ENCODE measurements around the gene CLIC5.

DNA sequence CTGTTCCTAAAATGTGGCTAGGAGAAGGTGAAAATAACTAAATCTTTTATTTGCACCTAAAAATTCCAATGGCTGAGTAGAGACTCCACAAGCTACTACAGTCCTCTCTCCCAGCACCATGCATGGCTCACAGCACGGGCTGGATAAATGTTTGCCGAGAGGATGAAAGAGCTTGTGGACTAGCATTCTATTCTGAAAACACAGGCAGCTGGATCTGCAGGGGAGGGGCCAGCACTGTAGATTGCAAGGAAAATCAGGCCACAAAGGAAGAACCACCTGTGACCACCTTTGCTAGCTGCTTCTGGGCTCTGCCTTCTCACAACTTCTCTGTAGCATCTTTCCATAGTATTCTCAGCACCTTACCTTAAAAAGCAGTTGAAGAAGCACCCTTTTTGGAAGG, 46.6 kb downstream of the CLIC5 start:
- TF ChIP-seq, protein P1, sequence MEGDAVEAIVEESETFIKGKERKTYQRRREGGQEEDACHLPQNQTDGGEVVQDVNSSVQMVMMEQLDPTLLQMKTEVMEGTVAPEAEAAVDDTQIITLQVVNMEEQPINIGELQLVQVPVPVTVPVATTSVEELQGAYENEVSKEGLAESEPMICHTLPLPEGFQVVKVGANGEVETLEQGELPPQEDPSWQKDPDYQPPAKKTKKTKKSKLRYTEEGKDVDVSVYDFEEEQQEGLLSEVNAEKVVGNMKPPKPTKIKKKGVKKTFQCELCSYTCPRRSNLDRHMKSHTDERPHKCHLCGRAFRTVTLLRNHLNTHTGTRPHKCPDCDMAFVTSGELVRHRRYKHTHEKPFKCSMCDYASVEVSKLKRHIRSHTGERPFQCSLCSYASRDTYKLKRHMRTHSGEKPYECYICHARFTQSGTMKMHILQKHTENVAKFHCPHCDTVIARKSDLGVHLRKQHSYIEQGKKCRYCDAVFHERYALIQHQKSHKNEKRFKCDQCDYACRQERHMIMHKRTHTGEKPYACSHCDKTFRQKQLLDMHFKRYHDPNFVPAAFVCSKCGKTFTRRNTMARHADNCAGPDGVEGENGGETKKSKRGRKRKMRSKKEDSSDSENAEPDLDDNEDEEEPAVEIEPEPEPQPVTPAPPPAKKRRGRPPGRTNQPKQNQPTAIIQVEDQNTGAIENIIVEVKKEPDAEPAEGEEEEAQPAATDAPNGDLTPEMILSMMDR (IDR thresholded peaks at IDR 0.05) = no peak
- TF ChIP-seq POLR2A (IDR thresholded peaks at IDR 0.05) = no peak

Measured in adrenal gland (tissue), 5 donors.